DMS53 treated with DMSO at 0.1 percent for 48 hours (cell line): Measurements from ENCODE around the gene TSHR.

Experiments used
- DNase-seq: peaks from one replicate; lab custom pipeline; 2025; ENCODE audit not compliant: unreplicated experiment; lab: John Stamatoyannopoulos, UW

Gene TSHR

DNA sequence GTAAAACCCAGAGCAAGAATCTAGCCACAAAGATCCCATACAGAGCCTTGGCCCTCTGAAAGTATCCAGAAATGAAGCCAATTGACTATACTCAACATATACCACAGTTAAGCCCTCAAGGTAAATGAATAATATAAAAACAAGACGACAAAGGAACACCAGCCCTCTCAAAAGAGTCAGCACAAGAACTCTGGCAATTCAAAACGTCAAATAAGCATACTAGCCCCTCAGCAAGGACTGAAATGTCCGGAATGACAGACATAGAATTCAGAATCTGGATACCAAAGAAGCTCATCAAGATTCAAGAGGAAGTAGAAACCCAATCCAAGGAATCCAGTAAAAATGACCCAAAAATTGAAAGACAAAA, 215.4 kb downstream of the TSHR start:
- DNase-seq = no peak

DNA sequence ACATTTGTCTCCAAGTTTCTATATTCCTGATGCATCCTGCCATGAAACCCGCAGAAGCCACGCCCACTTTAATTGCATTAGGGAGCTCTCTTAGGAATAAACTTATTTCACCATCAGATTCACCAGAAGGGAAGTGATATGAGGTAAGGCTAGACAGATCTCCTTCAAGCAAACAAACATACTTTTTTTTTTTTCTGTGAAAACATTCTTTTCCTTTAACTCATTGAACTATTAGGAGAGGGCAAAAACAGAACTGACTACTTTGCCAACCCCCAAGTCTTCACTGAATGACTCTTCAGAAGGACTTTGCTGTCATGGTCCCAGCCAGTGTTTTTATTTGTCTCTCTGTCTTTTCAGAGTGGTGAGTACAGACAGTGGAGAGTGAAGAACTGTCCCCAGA, 216.9 kb downstream of the TSHR start:
- no peak for DNase-seq

DNA sequence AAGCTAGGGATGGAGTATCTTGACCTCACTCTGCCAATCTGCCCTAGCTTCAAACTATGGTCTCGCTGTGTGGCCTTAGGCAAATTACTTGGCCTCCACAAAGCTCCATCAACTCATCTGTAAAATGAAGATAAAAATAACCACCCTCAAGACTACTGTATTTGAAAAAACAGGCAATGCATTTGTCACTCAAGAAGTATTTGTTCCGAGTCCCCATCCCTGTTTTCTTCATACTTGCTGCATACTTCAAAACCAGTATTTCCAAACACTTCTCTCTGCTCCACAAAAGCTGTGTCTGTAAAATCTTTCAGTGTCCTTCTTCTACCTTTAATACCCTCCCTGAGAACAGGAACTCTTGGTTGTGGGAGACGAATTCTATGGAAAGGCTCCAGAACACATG, 217.5 kb downstream of the TSHR start:
- DNase-seq = no peak

DNA sequence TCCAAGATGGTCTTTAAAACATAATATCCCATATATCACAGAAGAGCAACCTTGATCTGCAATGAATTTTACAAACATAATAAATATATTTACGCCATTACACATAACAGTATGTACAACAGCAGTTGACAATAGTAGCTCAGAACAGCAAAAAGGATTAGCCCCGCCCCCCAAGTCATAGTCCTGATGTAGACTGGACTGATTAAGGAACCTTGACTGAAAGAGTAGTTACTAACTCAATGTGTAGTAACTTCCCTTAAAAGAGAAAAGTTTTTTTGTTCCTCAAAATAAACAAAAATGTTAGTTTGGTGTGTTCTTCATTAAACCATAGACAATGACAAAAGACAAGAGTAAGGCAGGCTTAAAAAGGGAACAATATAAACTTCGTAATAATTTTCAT, 220.8 kb downstream of the TSHR start:
- DNase-seq = no peak

DNA sequence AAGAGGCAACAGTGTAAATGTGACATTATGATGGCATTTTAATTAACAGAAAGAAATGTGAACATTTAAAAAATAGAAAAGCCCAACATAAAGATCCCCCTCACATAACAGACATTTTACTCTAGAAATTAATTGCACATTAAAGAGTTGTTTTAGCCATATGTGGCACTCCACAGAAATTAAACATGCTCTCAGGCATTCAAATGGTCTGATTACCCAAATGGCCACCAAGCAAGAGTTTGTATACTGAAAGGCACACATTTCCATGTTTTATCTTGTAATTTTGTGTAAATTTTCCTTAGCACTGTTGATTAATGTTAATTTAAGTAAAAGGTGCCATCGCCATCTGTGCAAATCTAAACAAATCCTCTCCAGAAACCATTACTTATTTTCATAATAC, 221.8 kb downstream of the TSHR start:
- DNase-seq = no peak

DNA sequence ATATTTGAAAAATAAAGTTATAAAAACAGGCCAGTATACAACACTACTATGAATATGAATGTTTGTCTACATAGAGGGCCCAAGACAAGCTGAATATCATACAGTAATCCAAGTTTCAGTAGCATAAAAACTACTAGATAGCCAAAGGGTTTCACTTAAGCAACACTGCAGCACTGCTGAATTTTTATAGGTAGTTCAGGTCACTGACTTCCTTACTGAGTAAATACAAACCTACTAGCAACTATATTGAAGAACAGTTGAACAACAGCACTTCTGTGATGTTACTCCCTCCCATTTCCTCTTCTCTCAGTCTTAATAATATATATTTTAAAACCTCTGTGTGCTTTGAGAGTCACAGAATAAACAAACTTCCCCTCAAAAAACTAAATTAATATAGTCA, 222.6 kb downstream of the TSHR start:
- no peak for DNase-seq

DNA sequence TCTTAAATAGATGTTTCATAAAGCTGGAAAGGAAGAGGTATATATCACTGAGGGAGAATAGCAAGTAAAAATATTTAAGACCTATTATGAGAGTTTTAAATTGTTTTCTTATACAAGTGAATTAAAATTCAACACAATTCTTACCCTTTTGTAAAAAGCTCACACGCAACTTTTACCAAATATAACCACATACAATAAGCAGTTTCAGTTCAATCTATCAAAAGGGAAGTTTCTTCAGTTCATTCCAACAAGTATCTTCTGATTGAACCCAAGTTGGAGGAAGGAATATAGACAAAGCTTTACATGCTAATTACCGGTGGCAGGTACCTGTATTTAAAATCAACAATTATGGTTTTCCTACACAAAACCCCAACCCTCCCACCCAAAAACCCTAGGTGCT, 224.2 kb downstream of the TSHR start:
- no peak for DNase-seq

DNA sequence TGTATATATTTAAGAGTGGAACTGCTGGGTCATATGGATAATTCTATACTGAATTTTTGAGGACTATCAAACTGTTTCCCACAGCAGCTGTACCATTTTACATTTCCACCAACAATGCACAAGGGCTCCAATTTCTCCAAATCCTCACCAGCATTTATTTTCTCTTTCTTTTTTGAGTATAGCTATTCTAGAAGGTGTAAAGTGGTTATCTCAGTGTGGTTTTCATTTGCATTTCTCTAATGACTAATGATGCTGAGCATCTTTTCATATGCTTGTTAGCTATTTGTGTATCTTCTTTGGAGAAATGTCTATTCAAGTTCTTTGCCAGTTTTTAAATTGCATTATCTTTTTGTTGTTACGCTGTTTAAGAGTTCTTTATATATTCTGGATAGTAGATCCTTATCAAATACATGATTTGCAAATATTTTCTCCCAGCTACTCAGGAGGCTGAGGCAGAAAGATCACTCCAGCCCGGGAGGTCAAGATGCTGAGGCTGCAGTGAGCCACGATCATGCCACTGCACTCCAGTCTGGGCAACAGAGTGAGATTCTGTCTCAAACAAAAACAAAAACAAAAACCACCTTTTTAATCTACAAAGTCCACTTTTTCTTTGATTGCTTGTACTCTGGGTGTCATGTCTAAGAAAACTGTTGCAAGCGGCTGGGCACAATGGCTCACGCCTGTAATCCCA, 232.6 kb downstream of the TSHR start:
- DNase-seq = no peak

DNA sequence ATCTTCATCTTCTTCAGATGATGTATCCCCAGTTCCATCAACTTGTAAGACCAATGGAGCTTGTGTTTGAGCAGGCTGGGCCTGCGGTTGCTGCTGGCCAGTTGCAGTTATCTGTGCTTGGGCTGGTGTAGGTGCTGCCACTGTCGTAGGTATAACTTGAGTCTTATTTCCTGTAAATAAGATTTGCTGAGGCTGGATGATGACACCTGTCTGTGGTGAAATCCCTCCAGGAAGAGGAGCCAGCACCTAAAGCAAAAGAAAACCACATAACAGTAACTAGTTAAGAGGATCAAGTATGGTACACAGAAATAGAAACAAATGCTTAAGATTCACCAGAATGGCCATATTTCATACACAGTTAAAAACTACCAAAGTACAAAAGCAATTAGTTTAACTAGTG, 237.2 kb downstream of the TSHR start:
- no peak for DNase-seq

DNA sequence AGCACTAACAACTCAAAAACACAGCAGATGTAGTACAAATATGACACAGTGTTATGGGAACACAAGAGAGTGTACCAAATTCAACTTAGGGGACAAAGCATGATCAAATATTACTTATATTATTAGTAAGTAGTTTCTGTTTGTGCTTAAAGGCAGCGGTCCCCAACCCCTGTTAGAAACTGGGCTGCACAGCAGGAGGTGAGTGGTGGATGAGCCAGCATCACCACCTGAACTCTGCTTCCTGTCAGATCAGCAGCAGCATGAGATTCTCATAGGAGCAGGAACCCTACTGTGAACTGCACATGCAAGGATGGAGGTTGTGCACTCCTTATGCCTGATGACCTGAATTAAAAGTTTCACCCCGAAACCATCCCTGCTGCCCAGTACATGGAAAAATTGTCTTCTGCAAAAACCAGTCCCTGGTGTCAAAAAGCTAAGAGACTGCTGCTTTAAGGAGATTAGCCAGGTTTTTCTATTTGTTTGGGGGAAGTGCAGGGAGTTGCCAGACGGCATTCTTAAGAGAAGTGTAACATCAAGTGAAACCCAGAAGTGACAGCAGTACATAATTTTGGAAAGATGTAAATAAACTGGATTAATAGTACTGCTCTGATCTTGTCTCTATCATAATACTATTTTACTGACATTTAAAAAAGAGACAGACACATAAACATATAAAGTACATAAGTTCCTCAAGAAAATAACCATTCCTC, 238.7 kb downstream of the TSHR start:
- no peak for DNase-seq
